Measurements from ENCODE around the gene LHFPL6.
"Not testable (repeated sequence)": the region's sequence is repeated elsewhere in the genome, so short reads cannot be mapped to it uniquely, and the experiment has no call there.

Gene LHFPL6

DNA sequence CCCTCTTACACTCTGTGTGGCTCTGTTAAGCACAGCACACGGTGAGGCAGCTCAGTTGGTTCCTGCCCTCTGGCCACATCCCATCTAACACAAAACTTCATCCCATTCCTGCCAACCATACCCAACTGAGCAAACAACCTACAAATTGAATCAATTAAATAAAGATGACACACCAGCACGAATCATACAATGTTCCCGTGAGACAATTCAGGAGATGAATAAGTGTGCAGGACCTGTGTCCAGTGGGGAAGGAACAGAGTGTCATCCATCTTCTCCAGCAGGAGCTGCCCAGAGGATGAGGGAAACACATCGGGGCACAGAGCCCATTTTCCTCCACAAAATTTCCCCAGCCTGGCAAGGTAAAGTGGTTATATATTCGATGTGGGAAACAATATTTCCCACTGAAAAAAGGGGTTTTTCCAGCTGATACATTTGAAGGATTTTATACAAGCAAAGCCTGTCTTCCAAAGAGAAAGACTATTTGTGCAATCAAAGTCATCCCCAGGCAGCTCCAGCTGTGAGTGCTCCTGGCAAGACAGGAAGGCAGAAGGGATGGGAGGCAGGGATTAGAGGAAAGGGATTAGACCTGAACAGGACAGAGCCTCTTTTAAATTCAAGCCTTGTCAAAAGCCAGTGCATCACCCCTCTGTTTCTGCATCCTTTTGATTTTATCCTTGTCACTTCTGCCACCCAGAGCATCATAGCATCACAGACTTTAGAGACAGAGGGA lies 240.2 kb downstream of the LHFPL6 start:
- Histone ChIP-seq H3K27me3 (ENCODE audit: insufficient read depth, low read length) (no peaks in the 10 kb centered on the region), H2AFZ (ENCODE audit: low read length, unreplicated experiment) (no peak overlapping the region), H3K27ac (ENCODE audit: low read depth, low read length) (peak overlapping the region; percentile 29; the same call in 1 of the 2 replicates), H3K36me3 (ENCODE audit: insufficient read depth, low read length) (peaks cover 4% of the 10 kb centered on the region; the same call in 1 of the 2 replicates), H3K4me3 (ENCODE audit: low read depth, low read length) (no peak overlapping the region), H3K79me2 (ENCODE audit: control insufficient read depth, insufficient read depth, low read length, unreplicated experiment) (no peaks in the 10 kb centered on the region), H3K4me1 (ENCODE audit: control insufficient read depth, insufficient read depth, low read length, unreplicated experiment) (peaks cover 19% of the 10 kb centered on the region)

DNA sequence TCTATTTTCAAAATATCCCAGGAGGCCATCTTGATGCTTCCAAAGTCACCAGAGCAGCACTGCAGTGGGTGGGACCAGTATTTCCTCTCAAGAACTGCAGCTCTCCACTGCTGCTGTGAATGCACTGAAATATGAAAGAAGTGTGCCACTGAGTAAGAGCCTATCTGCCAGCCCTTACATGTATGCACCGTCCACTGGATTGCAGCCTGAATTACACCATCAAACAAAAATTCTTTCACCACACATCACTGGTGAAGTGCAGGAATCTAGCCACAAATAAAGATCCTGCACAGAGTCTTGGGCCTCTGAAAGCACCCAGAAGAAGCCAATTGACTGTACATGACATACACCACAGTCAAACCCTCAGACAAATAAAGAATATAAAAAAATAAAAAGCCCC lies 249.0 kb downstream of the LHFPL6 start:
- Histone ChIP-seq H3K27ac (ENCODE audit: low read depth, low read length) (no peak overlapping the region), H2AFZ (ENCODE audit: low read length, unreplicated experiment) (no peak overlapping the region), H3K79me2 (ENCODE audit: control insufficient read depth, insufficient read depth, low read length, unreplicated experiment) (no peaks in the 10 kb centered on the region), H3K27me3 (ENCODE audit: insufficient read depth, low read length) (no peaks in the 10 kb centered on the region), H3K4me1 (ENCODE audit: control insufficient read depth, insufficient read depth, low read length, unreplicated experiment) (no peaks in the 10 kb centered on the region), H3K36me3 (ENCODE audit: insufficient read depth, low read length) (no peaks in the 10 kb centered on the region), H3K4me3 (ENCODE audit: low read depth, low read length) (no peak overlapping the region)

- no peaks in the 10 kb centered on the region for H3K36me3 ChIP-seq (ENCODE audit: insufficient read depth, low read length)
- no peak overlapping the region for H2AFZ ChIP-seq (ENCODE audit: low read length, unreplicated experiment)
- H3K79me2 ChIP-seq (ENCODE audit: control insufficient read depth, insufficient read depth, low read length, unreplicated experiment): no peaks in the 10 kb centered on the region
- H3K27me3 ChIP-seq (ENCODE audit: insufficient read depth, low read length): no peaks in the 10 kb centered on the region
- H3K4me3 ChIP-seq (ENCODE audit: low read depth, low read length): no peak overlapping the region
- H3K27ac ChIP-seq (ENCODE audit: low read depth, low read length): no peak overlapping the region
- H3K4me1 ChIP-seq (ENCODE audit: control insufficient read depth, insufficient read depth, low read length, unreplicated experiment): no peaks in the 10 kb centered on the region
Measured at GRCh38 chr13:39350461-39350881, 252.5 kb downstream of the LHFPL6 start.

DNA sequence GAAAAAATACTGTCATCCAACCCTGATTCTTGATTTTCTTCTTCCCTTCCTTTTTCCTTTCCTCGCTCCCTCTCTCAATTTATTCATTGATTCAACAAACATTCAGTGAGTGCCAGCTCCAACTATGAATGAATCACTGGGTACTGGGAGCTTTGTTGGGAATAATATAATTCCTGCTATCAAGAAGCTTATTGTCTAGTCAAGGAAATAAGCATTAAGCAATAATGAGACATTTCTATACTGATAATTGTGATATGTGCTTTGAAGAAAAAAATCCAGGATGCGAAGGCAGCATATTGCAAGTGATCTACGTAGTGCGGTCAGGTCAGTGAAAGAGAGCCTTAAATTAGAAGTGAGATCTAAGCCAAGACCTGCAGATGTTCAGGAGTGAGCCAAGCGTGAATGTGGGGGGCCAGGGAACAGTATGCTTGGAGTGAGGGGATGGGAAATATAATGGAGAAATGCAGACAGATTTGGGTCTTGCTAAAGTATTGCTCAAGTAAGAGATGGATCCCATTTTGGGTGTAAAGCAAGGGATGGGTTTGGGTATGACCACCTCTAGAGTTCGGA lies 253.5 kb downstream of the LHFPL6 start:
- H3K27ac ChIP-seq (ENCODE audit: low read depth, low read length): no peak overlapping the region
- H3K27me3 ChIP-seq (ENCODE audit: insufficient read depth, low read length): no peaks in the 10 kb centered on the region
- no peaks in the 10 kb centered on the region for H3K36me3 ChIP-seq (ENCODE audit: insufficient read depth, low read length)
- no peaks in the 10 kb centered on the region for H3K79me2 ChIP-seq (ENCODE audit: control insufficient read depth, insufficient read depth, low read length, unreplicated experiment)
- no peak overlapping the region for H3K4me3 ChIP-seq (ENCODE audit: low read depth, low read length)
- H3K4me1 ChIP-seq (ENCODE audit: control insufficient read depth, insufficient read depth, low read length, unreplicated experiment): no peaks in the 10 kb centered on the region
- H2AFZ ChIP-seq (ENCODE audit: low read length, unreplicated experiment): no peak overlapping the region

- Histone ChIP-seq H2AFZ (ENCODE audit: low read length, unreplicated experiment) (no peak overlapping the region), H3K27ac (ENCODE audit: low read depth, low read length) (no peak overlapping the region), H3K36me3 (ENCODE audit: insufficient read depth, low read length) (no peaks in the 10 kb centered on the region), H3K27me3 (ENCODE audit: insufficient read depth, low read length) (no peaks in the 10 kb centered on the region), H3K4me3 (ENCODE audit: low read depth, low read length) (no peak overlapping the region), H3K79me2 (ENCODE audit: control insufficient read depth, insufficient read depth, low read length, unreplicated experiment) (no peaks in the 10 kb centered on the region), H3K4me1 (ENCODE audit: control insufficient read depth, insufficient read depth, low read length, unreplicated experiment) (no peaks in the 10 kb centered on the region)
Measured at GRCh38 chr13:39347926-39348901, 254.8 kb downstream of the LHFPL6 start.

GRCh38 chr13:39345982-39346381 lies 257.0 kb downstream of the LHFPL6 start:
- H3K36me3 ChIP-seq (ENCODE audit: insufficient read depth, low read length): no peaks in the 10 kb centered on the region

DNA sequence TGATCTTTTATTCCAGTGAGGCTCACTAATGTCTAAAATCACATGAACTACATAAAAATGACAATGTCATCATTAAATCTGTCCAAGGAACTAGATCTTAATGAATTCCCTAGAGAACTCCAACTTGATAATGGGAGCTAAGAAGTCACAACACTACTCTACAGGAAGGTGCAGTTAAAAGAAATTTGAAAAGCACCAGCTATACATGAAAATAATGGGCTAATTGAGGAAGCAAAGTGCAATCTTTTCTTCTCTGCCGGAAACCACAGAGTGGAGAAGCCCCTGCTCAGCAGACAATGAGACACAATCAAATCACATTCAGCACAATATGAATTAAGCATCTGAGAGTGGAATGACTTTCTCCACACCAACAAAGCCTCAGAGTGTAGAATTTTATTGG lies 261.7 kb downstream of the LHFPL6 start:
- Histone ChIP-seq H3K4me1 (ENCODE audit: control insufficient read depth, insufficient read depth, low read length, unreplicated experiment) (no peaks in the 10 kb centered on the region), H3K27ac (ENCODE audit: low read depth, low read length) (no peak overlapping the region), H3K27me3 (ENCODE audit: insufficient read depth, low read length) (no peaks in the 10 kb centered on the region), H3K4me3 (ENCODE audit: low read depth, low read length) (no peak overlapping the region), H3K79me2 (ENCODE audit: control insufficient read depth, insufficient read depth, low read length, unreplicated experiment) (no peaks in the 10 kb centered on the region), H3K36me3 (ENCODE audit: insufficient read depth, low read length) (no peaks in the 10 kb centered on the region), H2AFZ (ENCODE audit: low read length, unreplicated experiment) (no peak overlapping the region)

More at GRCh38 chr13:39345982-39346381, 257.0 kb downstream of the LHFPL6 start:
- Histone ChIP-seq H3K4me3 (ENCODE audit: low read depth, low read length) (no peak overlapping the region), H3K79me2 (ENCODE audit: control insufficient read depth, insufficient read depth, low read length, unreplicated experiment) (no peaks in the 10 kb centered on the region), H2AFZ (ENCODE audit: low read length, unreplicated experiment) (no peak overlapping the region), H3K27ac (ENCODE audit: low read depth, low read length) (no peak overlapping the region), H3K4me1 (ENCODE audit: control insufficient read depth, insufficient read depth, low read length, unreplicated experiment) (no peaks in the 10 kb centered on the region), H3K27me3 (ENCODE audit: insufficient read depth, low read length) (no peaks in the 10 kb centered on the region)

GRCh38 chr13:39338114-39338513 lies 264.9 kb downstream of the LHFPL6 start:
- H3K4me1 ChIP-seq (ENCODE audit: control insufficient read depth, insufficient read depth, low read length, unreplicated experiment); H2AFZ ChIP-seq (ENCODE audit: low read length, unreplicated experiment); H3K27me3 ChIP-seq (ENCODE audit: insufficient read depth, low read length); H3K4me3 ChIP-seq (ENCODE audit: low read depth, low read length); H3K79me2 ChIP-seq (ENCODE audit: control insufficient read depth, insufficient read depth, low read length, unreplicated experiment); H3K36me3 ChIP-seq (ENCODE audit: insufficient read depth, low read length); H3K27ac ChIP-seq (ENCODE audit: low read depth, low read length): not testable (repeated sequence)

- no peaks in the 10 kb centered on the region for H3K27me3 ChIP-seq (ENCODE audit: insufficient read depth, low read length)
- H3K36me3 ChIP-seq (ENCODE audit: insufficient read depth, low read length): no peaks in the 10 kb centered on the region
- H3K27ac ChIP-seq (ENCODE audit: low read depth, low read length): no peak overlapping the region
- H3K4me1 ChIP-seq (ENCODE audit: control insufficient read depth, insufficient read depth, low read length, unreplicated experiment): no peaks in the 10 kb centered on the region
- H3K4me3 ChIP-seq (ENCODE audit: low read depth, low read length): no peak overlapping the region
- H3K79me2 ChIP-seq (ENCODE audit: control insufficient read depth, insufficient read depth, low read length, unreplicated experiment): no peaks in the 10 kb centered on the region
- no peak overlapping the region for H2AFZ ChIP-seq (ENCODE audit: low read length, unreplicated experiment)
Measured at GRCh38 chr13:39336937-39337336, 266.1 kb downstream of the LHFPL6 start.

DNA sequence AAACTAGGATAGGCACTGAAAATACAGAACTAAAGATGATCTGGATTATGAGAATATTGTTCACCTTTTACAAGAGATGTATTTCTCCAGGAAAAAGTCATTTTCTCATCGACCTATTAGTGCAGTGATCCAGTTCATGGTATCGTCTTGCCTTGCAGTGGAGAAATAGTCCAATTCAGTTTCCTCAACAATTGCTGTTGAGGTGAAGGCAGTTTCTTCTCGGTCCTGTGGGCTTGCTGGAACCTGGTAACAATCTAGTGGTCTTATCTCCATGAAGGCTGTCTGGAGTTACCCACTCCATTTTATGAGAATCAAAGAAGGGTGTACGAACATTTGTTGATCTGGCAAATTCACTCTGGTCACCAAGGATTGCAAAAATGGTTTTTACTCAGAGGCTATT lies 266.8 kb downstream of the LHFPL6 start:
- Histone ChIP-seq H3K4me3 (ENCODE audit: low read depth, low read length) (no peak overlapping the region), H3K27ac (ENCODE audit: low read depth, low read length) (no peak overlapping the region), H3K27me3 (ENCODE audit: insufficient read depth, low read length) (no peaks in the 10 kb centered on the region), H3K4me1 (ENCODE audit: control insufficient read depth, insufficient read depth, low read length, unreplicated experiment) (no peaks in the 10 kb centered on the region), H3K36me3 (ENCODE audit: insufficient read depth, low read length) (no peaks in the 10 kb centered on the region), H3K79me2 (ENCODE audit: control insufficient read depth, insufficient read depth, low read length, unreplicated experiment) (no peaks in the 10 kb centered on the region), H2AFZ (ENCODE audit: low read length, unreplicated experiment) (no peak overlapping the region)

Measured in ACC112 (cell line).